Hepatocyte (in vitro differentiated cells): Measurements from ENCODE around the gene LCLAT1.
"Not testable (repeated sequence)": the region's sequence is repeated elsewhere in the genome, so short reads cannot be mapped to it uniquely, and the experiment has no call there.

Experiments used
- EZH2 ChIP-seq: fragments of 200-600 bp; sonication (generic); IDR thresholded peaks from 2 replicates; pipeline ENCODE4 v1.6.1; 2016; ENCODE audit warnings: antibody characterized with exemption, mild to moderate bottlenecking, borderline replicate concordance
- EZH2phosphoT487 ChIP-seq: fragments of 200-600 bp; sonication (generic); IDR thresholded peaks from one replicate; pipeline ENCODE4 v1.6.1; 2018; ENCODE audit warnings: antibody characterized with exemption, mild to moderate bottlenecking, low read depth, moderate library complexity; ENCODE audit not compliant: unreplicated experiment, severe bottlenecking
- TF ChIP-seq, protein P1 (sequence below): fragments of 200-600 bp; sonication (generic); IDR thresholded peaks from 2 replicates; pipeline ENCODE4 v1.5.1; 2016; ENCODE audit warnings: antibody characterized with exemption, mild to moderate bottlenecking; ENCODE audit not compliant: poor library complexity

GRCh38 chr2:30495896-30496295 is 48.9 kb downstream of the LCLAT1 start:
- TF ChIP-seq, protein P1, sequence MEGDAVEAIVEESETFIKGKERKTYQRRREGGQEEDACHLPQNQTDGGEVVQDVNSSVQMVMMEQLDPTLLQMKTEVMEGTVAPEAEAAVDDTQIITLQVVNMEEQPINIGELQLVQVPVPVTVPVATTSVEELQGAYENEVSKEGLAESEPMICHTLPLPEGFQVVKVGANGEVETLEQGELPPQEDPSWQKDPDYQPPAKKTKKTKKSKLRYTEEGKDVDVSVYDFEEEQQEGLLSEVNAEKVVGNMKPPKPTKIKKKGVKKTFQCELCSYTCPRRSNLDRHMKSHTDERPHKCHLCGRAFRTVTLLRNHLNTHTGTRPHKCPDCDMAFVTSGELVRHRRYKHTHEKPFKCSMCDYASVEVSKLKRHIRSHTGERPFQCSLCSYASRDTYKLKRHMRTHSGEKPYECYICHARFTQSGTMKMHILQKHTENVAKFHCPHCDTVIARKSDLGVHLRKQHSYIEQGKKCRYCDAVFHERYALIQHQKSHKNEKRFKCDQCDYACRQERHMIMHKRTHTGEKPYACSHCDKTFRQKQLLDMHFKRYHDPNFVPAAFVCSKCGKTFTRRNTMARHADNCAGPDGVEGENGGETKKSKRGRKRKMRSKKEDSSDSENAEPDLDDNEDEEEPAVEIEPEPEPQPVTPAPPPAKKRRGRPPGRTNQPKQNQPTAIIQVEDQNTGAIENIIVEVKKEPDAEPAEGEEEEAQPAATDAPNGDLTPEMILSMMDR = not testable (repeated sequence)
- not testable (repeated sequence) for TF ChIP-seq EZH2phosphoT487, EZH2
